ENCODE results near the gene ZNF575.

The ZNF575 gene

GRCh38 chr19:43575156-43575950, 42.4 kb downstream of the ZNF575 start, which contains the start of the genes PINLYP and XRCC1:
PINLYP (plus strand) TSS chr19:43575801; CDS start chr19:43577192, 1,391 bp downstream.
XRCC1 (minus strand) TSS chr19:43575527; CDS start chr19:43575458, 69 bp downstream.
- DNase-seq, result peak; percentile 99

DNA sequence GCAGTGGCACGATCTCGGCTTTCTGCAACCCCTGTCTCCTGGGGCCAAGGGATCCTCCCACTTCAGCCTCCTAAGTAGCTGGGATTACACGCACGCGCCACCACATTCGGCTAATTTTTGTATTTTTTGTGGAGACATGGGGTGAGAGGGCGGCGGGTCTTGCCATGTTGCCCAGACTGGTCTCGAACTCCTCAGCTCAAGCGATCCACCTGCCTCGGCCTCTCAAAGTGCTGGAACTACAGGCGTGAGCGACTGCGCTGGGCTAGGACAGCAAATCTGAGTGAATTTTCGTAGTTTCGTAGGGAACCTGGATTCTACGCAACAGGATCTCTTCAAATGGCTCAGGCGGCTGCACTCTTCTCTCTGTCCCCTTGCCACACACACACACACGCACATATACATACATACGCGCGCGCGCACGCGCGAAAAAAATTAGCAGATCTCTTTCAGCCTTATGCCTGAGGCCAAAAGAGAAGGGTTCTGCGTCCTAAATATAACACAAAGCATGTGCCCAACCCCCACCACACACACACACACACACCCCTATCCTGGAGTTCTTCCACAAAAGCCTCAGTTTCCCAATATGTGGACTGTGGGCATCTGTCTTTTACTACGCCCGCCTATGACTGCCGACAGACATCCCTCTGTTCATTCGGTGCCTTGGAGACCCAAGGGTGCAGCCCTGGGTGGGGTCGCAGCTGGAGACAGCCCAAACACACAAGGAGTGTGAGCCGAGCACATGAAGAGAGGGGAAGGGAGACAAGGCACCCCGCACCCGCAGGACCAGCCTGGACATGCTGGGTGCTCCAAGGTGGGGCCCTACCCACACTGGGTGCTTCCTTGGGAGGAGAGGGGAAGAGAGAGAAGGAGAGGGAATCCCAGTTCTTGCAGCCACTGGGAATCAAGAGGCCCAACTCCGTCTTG, 43.2 kb downstream of the ZNF575 start:
- DNase-seq, result no peak

DNA sequence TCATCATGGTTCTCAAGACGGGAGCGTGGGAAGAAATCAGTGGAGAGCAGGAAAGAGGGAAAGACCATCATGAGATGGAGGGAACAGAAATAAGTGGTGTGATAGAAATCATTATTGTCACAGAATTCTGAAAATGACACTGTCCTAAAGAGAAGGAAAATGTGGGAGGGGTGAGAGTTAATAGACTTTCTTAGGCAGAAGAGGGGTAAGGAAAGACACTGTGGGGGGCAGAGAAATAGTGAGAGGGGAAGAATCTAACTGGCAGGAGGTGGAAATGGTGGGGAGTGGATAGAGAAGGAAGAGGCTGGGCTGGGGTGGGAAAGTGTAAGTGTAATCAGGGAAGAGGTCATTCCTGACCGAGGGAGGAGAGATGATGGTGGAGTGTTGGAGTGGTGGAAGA, 45.8 kb downstream of the ZNF575 start:
- no peak for DNase-seq

DNA sequence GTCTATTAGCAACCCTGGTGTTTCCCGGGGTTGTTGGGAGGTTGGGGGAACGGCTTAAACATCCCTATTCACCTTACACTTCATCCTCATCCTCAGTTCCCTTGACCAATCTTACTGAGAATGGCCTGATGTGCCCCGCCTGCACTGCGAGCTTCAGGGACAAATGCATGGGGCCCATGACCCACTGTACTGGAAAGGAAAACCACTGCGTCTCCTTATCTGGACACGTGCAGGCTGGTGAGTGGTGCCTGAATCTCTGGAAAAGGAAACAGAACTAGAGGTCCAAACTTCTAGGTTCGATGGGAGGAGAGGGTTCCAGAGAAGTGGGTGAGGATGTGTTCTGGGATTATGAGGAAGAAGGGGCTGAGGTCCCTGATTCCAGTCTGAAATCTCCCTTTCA, 48.5 kb downstream of the ZNF575 start:
- DNase-seq, result no peak

GRCh38 chr19:43582495-43582894, 49.5 kb downstream of the ZNF575 start:
- no peak for DNase-seq

DNA sequence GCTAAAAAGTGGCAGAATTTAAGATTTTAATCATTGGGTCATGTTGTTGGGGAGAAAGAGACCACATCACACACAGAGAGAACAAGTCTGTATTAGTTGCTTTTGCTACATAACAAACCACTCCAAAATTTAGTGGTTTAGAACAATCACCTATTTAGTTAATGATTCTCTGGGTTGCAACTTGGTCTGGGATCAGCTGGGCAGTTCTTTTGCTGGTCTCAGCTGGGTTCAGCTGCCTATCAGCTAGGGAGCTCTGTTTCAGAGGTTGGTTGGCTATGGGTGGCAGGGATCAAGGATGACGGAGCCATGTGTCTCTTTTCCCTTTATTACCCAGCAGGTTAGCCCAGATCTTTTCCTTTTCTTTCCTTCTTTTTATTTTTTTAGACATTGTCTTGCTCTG, 51.5 kb downstream of the ZNF575 start:
- DNase-seq, result no peak

Measured in fibroblast of skin of abdomen (primary cell).